Neural cell (in vitro differentiated cells): Measurements from ENCODE around the gene TPM2. TPM values are rescaled to one million over a fixed set of nuclear protein-coding genes. Genes with fewer than 3 reads are reported as not detected.

Experiments used
- H2AFZ ChIP-seq: fragments of 200-600, 300-800 bp; sonication (generic), shearing (Covaris generic); 2 replicates; pipeline ENCODE4 v1.6.0; 2014; ENCODE audit warnings: low read depth, mild to moderate bottlenecking, antibody characterized with exemption, low read length, moderate library complexity
- H3F3A ChIP-seq: fragments of 200-600 bp; shearing (Covaris generic); 2 replicates; pipeline ENCODE4 v1.6.1; 2016; ENCODE audit warnings: mild to moderate bottlenecking, moderate library complexity, mixed read lengths, antibody characterized with exemption, low read length; ENCODE audit not compliant: insufficient read depth, poor library complexity, severe bottlenecking
- H3K27ac ChIP-seq: fragments of 200-600, 300-800 bp; sonication (generic), shearing (Covaris generic); 2 replicates; pipeline ENCODE4 v1.5.1; 2014; ENCODE audit warnings: mild to moderate bottlenecking, low read length, moderate library complexity
- H3K27me3 ChIP-seq: fragments of 300-800, 200-600 bp; sonication (generic), shearing (Covaris generic); 2 replicates; pipeline ENCODE4 v1.6.0; 2014; ENCODE audit warnings: mild to moderate bottlenecking, low read depth, low read length, moderate library complexity; ENCODE audit not compliant: insufficient read depth
- H3K36me3 ChIP-seq: fragments of 300-800, 200-600 bp; sonication (generic), shearing (Covaris generic); 2 replicates; pipeline ENCODE4 v1.5.1; 2014; ENCODE audit warnings: mild to moderate bottlenecking, antibody characterized with exemption, low read length, moderate library complexity; ENCODE audit not compliant: insufficient read depth
- H3K4me2 ChIP-seq: fragments of 300-800, 200-600 bp; sonication (generic), shearing (Covaris generic); 2 replicates; pipeline ENCODE4 v1.6.0; 2014; ENCODE audit warnings: mild to moderate bottlenecking, low read length
- H3K4me3 ChIP-seq: fragments of 300-800, 200-600 bp; sonication (generic), shearing (Covaris generic); 2 replicates; pipeline ENCODE4 v1.5.1; 2014; ENCODE audit warnings: mild to moderate bottlenecking, low read length, moderate library complexity
- H3K79me2 ChIP-seq: fragments of 200-600 bp; shearing (Covaris generic); replicated peaks from 2 replicates; pipeline ENCODE4 v1.6.0; 2014; ENCODE audit warnings: mild to moderate bottlenecking, low read length, moderate library complexity; ENCODE audit not compliant: insufficient read depth
- H3K9ac ChIP-seq: fragments of 300-800, 200-600 bp; sonication (generic), shearing (Covaris generic); 2 replicates; pipeline ENCODE4 v1.6.1; 2016; ENCODE audit warnings: mild to moderate bottlenecking, low read length, mixed read lengths
- H3K9me2 ChIP-seq: fragments of 200-600 bp; shearing (Covaris generic); 2 replicates; pipeline ENCODE4 v1.6.1; 2016; ENCODE audit warnings: mild to moderate bottlenecking, low read length, mixed read lengths; ENCODE audit not compliant: insufficient read depth
- H3K9me3 ChIP-seq: fragments of 200-600, 300-800 bp; sonication (generic), shearing (Covaris generic); 2 replicates; pipeline ENCODE4 v1.6.1; 2016; ENCODE audit warnings: mild to moderate bottlenecking, mixed run types, low read length, moderate library complexity, mixed read lengths
- H4K20me1 ChIP-seq: fragments of 200-600 bp; shearing (Covaris generic); 2 replicates; pipeline ENCODE4 v1.6.1; 2016; ENCODE audit warnings: mild to moderate bottlenecking, mixed run types; ENCODE audit not compliant: insufficient read depth
- CTCF ChIP-seq: fragments of 450-650 bp; IDR thresholded peaks from 2 replicates; pipeline ENCODE4 v1.5.1; 2014; ENCODE audit warnings: antibody characterized with exemption, mild to moderate bottlenecking, moderate library complexity; ENCODE audit not compliant: poor library complexity, severe bottlenecking
- EP300 ChIP-seq: fragments of 450-650 bp; conservative IDR thresholded peaks from 2 replicates; pipeline ENCODE4 v1.6.1; 2014; ENCODE audit warnings: antibody characterized with exemption, mild to moderate bottlenecking, moderate library complexity; ENCODE audit not compliant: poor library complexity, severe bottlenecking
- EZH2 ChIP-seq: fragments of 200-600, 300-800 bp; shearing (Covaris generic), sonication (generic); IDR thresholded peaks from 2 replicates; pipeline ENCODE4 v1.6.1; 2014; ENCODE audit warnings: antibody characterized with exemption, low read length, borderline replicate concordance, mild to moderate bottlenecking; ENCODE audit not compliant: insufficient read depth, poor library complexity, severe bottlenecking
- MXI1 ChIP-seq: fragments of 450-650 bp; conservative IDR thresholded peaks from 2 replicates; pipeline ENCODE4 v1.6.1; 2014; ENCODE audit warnings: antibody characterized with exemption, mild to moderate bottlenecking; ENCODE audit not compliant: poor library complexity, severe bottlenecking
- POLR2AphosphoS5 ChIP-seq: IDR thresholded peaks from 2 replicates; pipeline ENCODE4 v1.6.1; 2012
- RAD21 ChIP-seq: fragments of 450-650 bp; conservative IDR thresholded peaks from 2 replicates; pipeline ENCODE4 v1.6.1; 2014; ENCODE audit warnings: antibody characterized with exemption, mild to moderate bottlenecking, moderate library complexity
- REST ChIP-seq: IDR thresholded peaks from 2 replicates; pipeline ENCODE4 v1.6.1; 2012; ENCODE audit warnings: borderline replicate concordance
- SMC3 ChIP-seq: fragments of 450-650 bp; conservative IDR thresholded peaks from 2 replicates; pipeline ENCODE4 v1.6.1; 2014; ENCODE audit warnings: antibody characterized with exemption, mild to moderate bottlenecking, moderate library complexity; ENCODE audit not compliant: poor library complexity
- TAF1 ChIP-seq: IDR thresholded peaks from 2 replicates; pipeline ENCODE4 v1.6.1; 2012; ENCODE audit warnings: low read depth
- polyA plus RNA-seq: library from polyadenylated mRNA; depleted of rRNA; stranded (reverse); fragments of >200 nt; gene quantifications from 2 replicates; pipeline ENCODE4 v1.2.3, GENCODE V29; 2014

Gene TPM2
- polyA plus RNA-seq, 1 donor from 2014 or later, result not detected

GRCh38 chr9:35675204-35675603 lies 14.5 kb downstream of the TPM2 start:
- Histone ChIP-seq H2AFZ (peak overlapping the region; percentile 14), H3F3A (no peaks in the 10 kb centered on the region), H3K9ac (no peak overlapping the region), H3K4me2 (no peak overlapping the region), H3K9me2 (no peaks in the 10 kb centered on the region), H3K4me3 (peak overlapping the region; percentile 59), H3K27ac (no peak overlapping the region), H3K36me3 (no peaks in the 10 kb centered on the region), H3K79me2 (no peaks in the 10 kb centered on the region), H3K27me3 (no peaks in the 10 kb centered on the region), H3K9me3 (no peaks in the 10 kb centered on the region), H4K20me1 (no peaks in the 10 kb centered on the region)
- TF ChIP-seq RAD21 (no peak), MXI1 (no peak), EP300 (no peak), REST (no peak)

GRCh38 chr9:35674025-35674361 lies 15.7 kb downstream of the TPM2 start:
- no peaks in the 10 kb centered on the region for H3K36me3 ChIP-seq
- no peak overlapping the region for H3K4me2 ChIP-seq
- no peaks in the 10 kb centered on the region for H3K27me3 ChIP-seq
- H3K4me3 ChIP-seq, result no peak overlapping the region
- H3K79me2 ChIP-seq, result no peaks in the 10 kb centered on the region
- H2AFZ ChIP-seq, result no peak overlapping the region
- H3K9me3 ChIP-seq, result no peaks in the 10 kb centered on the region
- no peaks in the 10 kb centered on the region for H4K20me1 ChIP-seq
- no peak overlapping the region for H3K27ac ChIP-seq
- H3K9me2 ChIP-seq, result no peaks in the 10 kb centered on the region
- H3K9ac ChIP-seq, result no peak overlapping the region
- no peaks in the 10 kb centered on the region for H3F3A ChIP-seq
- TF ChIP-seq CTCF, result no peak
- no peak for TF ChIP-seq MXI1
- TF ChIP-seq EZH2, result no peak
- no peak for TF ChIP-seq TAF1
- TF ChIP-seq RAD21, result no peak
- TF ChIP-seq POLR2AphosphoS5, result no peak
- no peak for TF ChIP-seq REST
- TF ChIP-seq SMC3, result no peak
- no peak for TF ChIP-seq EP300
